NOMO-1 treated with dmso at 0.1 percent for 144 hours (cell line): ENCODE measurements around the gene MC4R.
"Not testable (repeated sequence)": the region's sequence is repeated elsewhere in the genome, so short reads cannot be mapped to it uniquely, and the experiment has no call there.

Source experiments
- DNase-seq: peaks from one replicate; lab custom pipeline; 2025; ENCODE audit not compliant: unreplicated experiment; lab: John Stamatoyannopoulos, UW

Gene MC4R

GRCh38 chr18:60372596-60372995 lies at the start of gene MC4R:
Gene MC4R (minus strand): TSS chr18:60372775. CDS start chr18:60372349, 426 bp downstream.
- DNase-seq: no peak

GRCh38 chr18:60422306-60422705 lies 49.7 kb upstream of the MC4R start:
- DNase-seq: not testable (repeated sequence)

GRCh38 chr18:60421356-60422118 lies 49.0 kb upstream of the MC4R start:
- no peak for DNase-seq

- no peak for DNase-seq
These were observed 45.4 kb upstream of the MC4R start for GRCh38 chr18:60417946-60418345.

GRCh38 chr18:60413944-60414547 lies 41.5 kb upstream of the MC4R start:
- DNase-seq: no peak

- no peak for DNase-seq
These were observed 39.1 kb upstream of the MC4R start for GRCh38 chr18:60411715-60412114.

GRCh38 chr18:60406721-60407120 lies 34.1 kb upstream of the MC4R start:
- DNase-seq: no peak

GRCh38 chr18:60404486-60405085 lies 32.0 kb upstream of the MC4R start:
- DNase-seq: no peak

- DNase-seq: no peak
These were observed 28.8 kb upstream of the MC4R start for GRCh38 chr18:60401346-60401745.

GRCh38 chr18:60391571-60392226 lies 19.1 kb upstream of the MC4R start:
- no peak for DNase-seq

- DNase-seq: no peak
These were observed 16.7 kb upstream of the MC4R start for GRCh38 chr18:60389314-60389713.

GRCh38 chr18:60385693-60386092 lies 13.1 kb upstream of the MC4R start:
- no peak for DNase-seq

GRCh38 chr18:60383893-60384292 lies 11.3 kb upstream of the MC4R start:
- no peak for DNase-seq

GRCh38 chr18:60377778-60378469 lies 5.3 kb upstream of the MC4R start:
- DNase-seq: no peak

GRCh38 chr18:60372132-60372531 lies 443 bp downstream of the MC4R start:
- no peak for DNase-seq

- DNase-seq: no peak
These were observed 14.1 kb downstream of the MC4R start for GRCh38 chr18:60358516-60358915.

- no peak for DNase-seq
These were observed 21.6 kb downstream of the MC4R start for GRCh38 chr18:60350941-60351340.

- no peak for DNase-seq
These were observed 22.4 kb downstream of the MC4R start for GRCh38 chr18:60350150-60350549.

GRCh38 chr18:60347526-60348045 lies 25.0 kb downstream of the MC4R start:
- DNase-seq: no peak

- DNase-seq: no peak
These were observed 33.6 kb downstream of the MC4R start for GRCh38 chr18:60339018-60339417.

- DNase-seq: no peak
These were observed 40.7 kb downstream of the MC4R start for GRCh38 chr18:60331890-60332289.
